ENCODE measurements around the gene NINJ2.
"Not testable (repeated sequence)": the region's sequence is repeated elsewhere in the genome, so short reads cannot be mapped to it uniquely, and the experiment has no call there.

NINJ2 gene

DNA sequence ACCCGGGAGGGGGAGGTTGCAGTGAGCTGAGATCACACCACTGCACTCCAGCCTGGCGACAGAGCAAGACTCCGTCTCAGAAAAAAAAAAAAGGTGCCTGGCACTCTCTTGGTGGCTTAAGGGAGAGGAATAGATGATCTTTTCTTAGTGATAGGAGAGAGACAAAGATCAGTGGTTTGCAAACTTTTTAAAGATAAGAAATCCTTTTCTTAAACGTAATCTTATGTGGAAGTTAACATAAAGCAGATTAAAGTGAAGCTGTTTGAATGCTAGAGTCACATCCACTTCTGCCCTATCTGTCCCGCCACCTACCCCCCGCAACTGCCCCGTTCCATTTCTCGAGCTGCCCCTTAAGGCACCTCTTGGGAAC lies 6.3 kb upstream of the NINJ2 start:
- no peak for FAIRE-seq

GRCh38 chr12:668090-668481 lies 4.8 kb upstream of the NINJ2 start:
- FAIRE-seq, result no peak

GRCh38 chr12:666766-667308 lies 3.6 kb upstream of the NINJ2 start:
- FAIRE-seq, result no peak

DNA sequence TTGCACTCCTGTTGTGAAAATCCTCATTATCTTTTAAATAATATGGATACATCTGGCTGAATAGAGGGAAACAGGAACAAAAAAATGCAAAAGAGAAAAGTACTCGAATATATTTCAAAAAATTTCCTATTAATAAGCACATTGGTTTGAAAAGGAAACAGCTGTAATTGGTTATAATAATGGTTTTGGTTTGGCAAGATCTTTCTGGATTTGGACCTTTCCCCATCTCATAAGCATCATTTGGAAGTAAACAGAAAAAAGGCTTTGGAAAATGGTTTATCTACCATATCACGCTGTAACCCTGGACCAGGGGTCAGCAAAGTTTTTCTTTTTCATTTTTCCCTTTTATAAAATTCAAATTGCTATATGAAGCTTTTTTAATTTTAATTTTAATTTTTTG lies 2.8 kb upstream of the NINJ2 start:
- FAIRE-seq, result no peak

GRCh38 chr12:664779-665092 lies 1.5 kb upstream of the NINJ2 start:
- FAIRE-seq, result no peak

DNA sequence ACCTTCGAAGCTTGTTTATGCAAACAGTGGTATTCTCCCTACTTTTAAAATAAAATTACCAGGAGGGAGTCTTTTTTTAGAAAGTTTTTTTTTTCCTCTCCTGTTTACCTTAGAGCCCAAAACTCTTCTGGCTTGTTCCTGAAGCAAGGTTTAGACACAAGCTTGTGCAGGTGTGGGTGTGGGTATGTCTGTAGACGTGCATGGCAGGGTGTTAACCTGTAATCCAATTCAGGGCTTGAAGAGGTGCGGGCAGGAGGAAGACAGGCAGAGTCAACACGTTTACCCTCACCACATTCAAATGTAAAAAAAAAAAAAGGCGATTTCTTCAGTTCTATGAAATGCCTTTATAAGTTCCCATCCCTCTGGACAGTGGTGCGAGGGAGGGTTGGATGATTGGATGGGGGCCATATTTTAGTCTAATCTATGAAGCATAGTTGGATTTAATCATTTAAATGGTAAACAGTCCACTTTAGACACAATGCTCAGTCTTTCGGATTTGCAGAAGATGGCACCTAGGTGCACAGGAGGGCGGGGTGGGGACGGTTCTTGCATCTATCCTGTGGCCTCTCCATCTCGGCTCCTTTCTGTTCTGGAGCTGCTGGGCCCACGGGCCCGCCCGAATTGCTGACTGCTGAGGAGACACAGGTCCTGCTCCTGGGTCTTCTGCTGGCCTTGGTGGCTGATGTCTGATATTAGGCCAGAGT lies 982 bp upstream of the NINJ2 start:
- FAIRE-seq, result no peak

GRCh38 chr12:662566-663292 lies 516 bp downstream of the NINJ2 start:
- no peak for FAIRE-seq

DNA sequence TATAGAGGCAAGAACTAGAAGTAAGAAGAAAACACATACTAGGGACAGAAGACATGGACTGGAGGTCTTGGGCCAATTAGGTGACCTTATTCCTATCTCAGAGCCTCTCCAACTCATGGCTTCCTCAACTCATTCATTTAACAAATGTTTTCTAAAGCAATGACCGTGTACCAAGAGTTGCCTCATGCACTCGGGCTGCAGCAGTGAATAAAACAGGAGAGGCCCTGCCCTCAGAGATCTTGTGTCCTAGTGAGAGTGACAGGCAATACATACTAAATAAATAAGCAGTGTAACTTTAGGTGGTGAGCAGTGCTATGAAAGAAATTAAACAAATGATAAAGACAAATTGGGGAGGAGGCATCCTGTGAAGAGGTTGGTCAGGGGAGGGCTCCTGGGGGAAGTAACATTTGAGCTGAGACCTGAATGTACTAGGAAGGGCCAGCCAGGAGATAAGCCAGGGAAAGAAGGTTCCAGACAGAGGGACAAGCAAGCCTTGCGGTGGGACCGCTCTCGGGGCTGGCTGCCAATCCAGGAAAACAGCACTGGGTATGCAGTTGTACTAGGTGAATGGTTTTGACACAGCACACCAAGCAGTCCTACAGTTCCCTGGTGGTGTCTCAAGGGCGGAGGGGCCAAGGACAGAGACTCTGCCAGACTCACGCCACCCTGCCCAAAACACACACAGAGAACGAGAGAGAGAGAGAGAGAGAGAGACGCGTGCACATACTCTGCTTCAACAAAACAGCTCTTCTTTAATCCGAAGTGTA lies 1.3 kb downstream of the NINJ2 start:
- no peak for FAIRE-seq

- no peak for FAIRE-seq
Observed at GRCh38 chr12:659090-659683, 4.1 kb downstream of the NINJ2 start.

- no peak for FAIRE-seq
Observed at GRCh38 chr12:650983-651382, 12.3 kb downstream of the NINJ2 start.

- FAIRE-seq, result no peak
Observed at GRCh38 chr12:647385-648085, 15.7 kb downstream of the NINJ2 start.

DNA sequence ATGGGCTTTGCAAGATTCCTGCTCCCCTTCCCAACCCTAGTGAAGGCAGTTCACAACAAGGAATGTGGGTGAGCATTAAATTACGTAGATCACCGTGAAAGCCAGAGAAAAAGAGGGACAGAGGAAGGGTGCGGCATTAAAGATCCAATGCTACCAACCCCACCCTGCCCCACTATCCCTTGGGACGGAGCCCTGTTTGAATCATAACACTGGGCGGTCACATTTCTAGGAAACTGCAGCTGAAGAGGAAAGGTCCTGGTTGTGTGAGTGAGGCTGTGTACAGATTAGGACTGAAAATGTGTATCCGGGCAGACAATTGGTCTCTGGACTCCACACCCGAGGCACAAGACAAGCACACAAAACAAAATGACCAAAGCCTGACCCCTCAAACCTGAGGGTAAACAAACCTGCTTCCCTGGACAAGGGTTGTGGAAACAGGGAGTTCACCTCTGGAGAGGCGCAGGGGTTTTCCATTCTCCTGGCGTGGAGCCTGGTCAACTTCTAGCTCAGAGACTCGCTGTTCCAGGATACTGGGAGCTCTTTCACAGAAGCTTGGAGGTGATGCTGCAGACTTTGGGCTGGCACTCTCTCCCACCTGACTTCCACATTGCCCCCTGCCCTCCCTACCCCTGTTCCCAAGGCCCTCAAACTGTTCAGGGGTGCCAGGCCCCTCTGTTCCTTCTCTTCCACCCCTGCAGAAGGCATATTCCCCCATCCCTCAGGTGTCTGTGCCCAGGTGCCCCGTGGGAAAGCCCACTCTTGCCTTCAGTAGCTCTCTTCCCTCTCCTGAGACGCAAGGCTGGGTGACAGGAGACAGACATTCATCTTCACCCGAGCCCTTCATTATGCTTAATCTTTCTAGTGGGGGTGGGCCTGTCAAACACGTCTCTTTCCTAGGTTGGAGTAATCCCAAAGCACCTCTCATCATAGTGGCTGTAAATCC lies 16.5 kb downstream of the NINJ2 start:
- no peak for FAIRE-seq

- no peak for FAIRE-seq
Observed at GRCh38 chr12:645563-646071, 17.6 kb downstream of the NINJ2 start.

GRCh38 chr12:644818-645552 lies 18.3 kb downstream of the NINJ2 start:
- FAIRE-seq, result no peak

DNA sequence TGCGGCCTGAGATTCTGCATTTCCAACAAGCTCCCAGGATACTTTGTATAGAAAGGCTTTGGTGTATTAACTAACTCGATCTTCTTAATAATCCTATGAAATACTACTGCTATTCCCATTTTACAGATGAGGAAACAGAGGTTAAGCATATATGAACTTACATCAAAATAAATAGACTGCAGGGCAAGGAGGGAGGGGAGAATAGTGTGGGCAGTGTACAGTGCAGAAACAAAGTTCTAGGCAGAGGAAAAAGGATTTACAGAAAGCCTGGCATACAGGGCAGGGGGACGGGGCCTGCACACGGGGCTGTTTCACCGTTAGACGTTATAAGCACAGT lies 19.0 kb downstream of the NINJ2 start:
- FAIRE-seq, result no peak

DNA sequence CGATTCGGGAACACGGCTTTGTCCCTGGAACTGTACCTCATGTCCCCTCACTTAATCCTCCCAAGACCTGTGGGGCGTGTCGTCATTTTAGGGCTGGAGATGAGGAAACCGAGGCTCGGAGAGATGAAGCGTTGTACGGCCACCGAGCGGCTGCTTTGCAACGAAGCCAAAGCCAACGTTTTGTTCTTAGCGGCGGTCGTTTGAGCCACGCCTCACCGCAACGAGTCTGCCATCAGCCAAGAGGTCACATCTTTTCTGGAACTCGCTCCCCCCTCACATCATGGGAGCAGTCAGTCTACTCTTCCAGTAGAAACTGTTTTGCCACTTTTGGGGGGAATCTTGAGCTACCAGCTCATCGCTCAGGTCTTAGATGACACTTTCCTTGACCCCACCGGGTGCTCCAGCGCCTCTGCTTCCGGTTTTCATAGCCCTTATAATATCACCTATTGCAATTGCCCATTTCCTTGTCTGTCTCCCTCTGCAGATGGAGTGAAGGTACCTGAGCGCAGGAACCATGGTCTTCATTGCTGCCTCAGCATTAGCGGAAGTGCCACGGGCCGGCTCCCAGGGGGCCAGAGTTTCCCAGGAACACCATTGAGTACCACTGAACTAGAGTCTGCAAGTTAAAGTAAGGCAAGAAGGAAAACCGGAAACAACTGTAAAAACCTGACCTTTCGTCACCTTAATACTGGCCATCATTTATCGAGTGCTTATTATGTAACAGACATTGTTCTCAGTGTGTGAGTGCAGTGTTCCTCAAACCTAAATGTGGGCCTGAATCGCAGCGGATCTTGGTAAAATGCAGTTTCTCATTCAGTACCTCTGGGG lies 19.6 kb downstream of the NINJ2 start:
- FAIRE-seq, result no peak

DNA sequence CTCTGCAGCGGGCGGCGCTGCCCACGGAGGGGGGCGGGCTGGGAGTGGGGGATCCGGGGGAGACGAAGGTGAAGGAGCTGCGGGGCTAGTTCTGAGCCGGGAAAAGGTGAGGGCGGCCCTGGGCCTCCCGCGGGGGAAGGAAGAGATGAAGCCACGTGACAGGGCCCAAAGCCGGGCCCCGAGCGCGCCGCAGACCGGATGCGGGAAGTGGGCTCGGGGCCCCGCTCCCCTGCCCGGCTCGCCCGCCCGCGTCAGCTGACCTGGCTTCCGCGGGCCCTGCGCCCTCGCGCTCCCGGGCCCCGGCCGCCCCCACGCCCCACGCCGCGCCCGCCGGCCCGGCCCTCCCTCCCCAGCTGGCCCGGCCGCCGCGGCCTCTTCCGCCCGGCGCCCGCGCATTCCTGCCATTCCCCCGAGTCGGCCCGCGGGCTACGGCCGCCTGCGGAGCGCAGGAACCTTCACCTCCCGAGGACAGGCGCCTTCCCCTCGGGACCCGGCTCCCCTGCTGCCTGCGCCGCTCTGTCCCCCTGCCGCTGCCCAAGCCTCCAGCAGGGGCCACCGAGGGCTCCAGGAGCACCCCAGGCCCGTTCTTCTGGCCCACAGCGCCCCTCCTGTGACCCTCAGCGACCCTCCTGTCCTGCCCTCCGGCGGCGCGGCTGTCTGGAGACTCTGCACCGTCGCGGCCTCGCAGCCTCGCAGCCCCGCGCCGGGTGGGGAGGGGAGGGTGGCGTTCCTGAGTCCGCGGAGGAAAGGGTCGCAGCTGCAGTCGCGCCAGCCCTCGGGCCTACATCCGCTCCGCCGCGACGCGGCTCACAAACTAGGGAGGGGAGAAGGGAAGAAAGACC lies 20.4 kb downstream of the NINJ2 start:
- no peak for FAIRE-seq

GRCh38 chr12:641321-641720 lies 21.9 kb downstream of the NINJ2 start:
- not testable (repeated sequence) for FAIRE-seq

DNA sequence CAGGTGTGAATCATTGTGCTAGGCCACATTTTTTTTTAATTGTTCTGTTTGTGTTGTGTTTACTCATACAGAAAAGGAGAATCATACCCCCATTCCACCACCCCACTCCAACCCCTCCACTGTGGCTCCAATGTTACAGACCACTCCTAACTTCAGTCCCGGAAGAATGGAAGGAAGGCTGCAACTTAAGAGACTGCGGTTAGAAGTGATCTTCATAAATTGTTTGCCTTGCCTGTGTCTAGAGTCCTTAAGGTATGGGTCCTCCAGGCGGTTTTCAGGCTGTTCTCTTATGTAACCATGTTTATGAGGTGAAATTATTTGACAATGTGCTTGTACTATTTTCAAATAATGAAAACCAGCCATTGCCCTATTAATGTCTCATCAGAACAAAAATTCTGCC lies 22.5 kb downstream of the NINJ2 start:
- no peak for FAIRE-seq
